ENCODE results near the gene AFF3. TPM values are rescaled to one million over a fixed set of nuclear protein-coding genes. Genes with fewer than 3 reads are reported as not detected.

Gene AFF3
- total and polyA plus RNA-seq, 4 donors, result 0.48 to 5.3 (median 2.3) TPM

- Histone ChIP-seq H3K4me3 (ENCODE audit: low read depth in 1 of 3, low read length in 3 of 3) (no peak overlapping the region), H3K36me3 (ENCODE audit: control insufficient read depth in 4 of 4, insufficient read depth in 3 of 4, low read depth in 1 of 4, low read length in 3 of 4) (peaks cover 0 to 1% (median 0%) of the 10 kb centered on the region in 4 donors), H3K4me1 (ENCODE audit: control insufficient read depth in 4 of 4, insufficient read depth in 4 of 4, low read length in 3 of 4) (no peaks in the 10 kb centered on the region), H3K9ac (ENCODE audit: low read depth in 1 of 2, low read length in 2 of 2) (no peak overlapping the region), H3K27ac (ENCODE audit: low read depth in 1 of 2, low read length in 2 of 2) (no peak overlapping the region), H3K27me3 (ENCODE audit: control insufficient read depth in 4 of 4, insufficient read depth in 4 of 4, low read length in 3 of 4) (no peaks in the 10 kb centered on the region), H3K9me3 (ENCODE audit: control insufficient read depth in 4 of 4, low read length in 3 of 4) (peaks cover 0 to 3% (median 0%) of the 10 kb centered on the region in 4 donors)
- TF ChIP-seq JUND (IDR thresholded peaks at IDR 0.05) (no peak), MAX (IDR thresholded peaks at IDR 0.05) (no peak), NR2F2 (IDR thresholded peaks at IDR 0.05) (no peak), ZBTB33 (IDR thresholded peaks at IDR 0.05) (no peak), REST (IDR thresholded peaks at IDR 0.05) (no peak), RXRA (IDR thresholded peaks at IDR 0.05) (no peak), RAD21 (IDR thresholded peaks at IDR 0.05) (no peak), TAF1 (conservative IDR thresholded peaks at IDR 0.05) (no peak), FOXA2 (IDR thresholded peaks at IDR 0.05) (no peak), FOXA1 (IDR thresholded peaks at IDR 0.05) (no peak), HNF4A (conservative IDR thresholded peaks at IDR 0.05) (no peak), YY1 (IDR thresholded peaks at IDR 0.05) (no peak), SP1 (IDR thresholded peaks at IDR 0.05) (no peak), CTCF (IDR thresholded peaks at IDR 0.05; ENCODE audit: low read depth, low read length, missing input control) (no peak), EGR1 (IDR thresholded peaks at IDR 0.05; ENCODE audit: low read depth in 2 of 2) (no peak), HNF4G (IDR thresholded peaks at IDR 0.05) (no peak), ATF3 (IDR thresholded peaks at IDR 0.05) (no peak), GABPA (IDR thresholded peaks at IDR 0.05 in 1 of 2, conservative IDR thresholded peaks at IDR 0.05 in 1 of 2) (no peak)
- DNase-seq (ENCODE audit: low spot score), result no peak
These were observed 348.0 kb downstream of the AFF3 start for GRCh38 chr2:99794414-99794813.

Data from liver (tissue), 9 donors.